ENCODE data around the gene MRPS7.

MRPS7 gene

DNA sequence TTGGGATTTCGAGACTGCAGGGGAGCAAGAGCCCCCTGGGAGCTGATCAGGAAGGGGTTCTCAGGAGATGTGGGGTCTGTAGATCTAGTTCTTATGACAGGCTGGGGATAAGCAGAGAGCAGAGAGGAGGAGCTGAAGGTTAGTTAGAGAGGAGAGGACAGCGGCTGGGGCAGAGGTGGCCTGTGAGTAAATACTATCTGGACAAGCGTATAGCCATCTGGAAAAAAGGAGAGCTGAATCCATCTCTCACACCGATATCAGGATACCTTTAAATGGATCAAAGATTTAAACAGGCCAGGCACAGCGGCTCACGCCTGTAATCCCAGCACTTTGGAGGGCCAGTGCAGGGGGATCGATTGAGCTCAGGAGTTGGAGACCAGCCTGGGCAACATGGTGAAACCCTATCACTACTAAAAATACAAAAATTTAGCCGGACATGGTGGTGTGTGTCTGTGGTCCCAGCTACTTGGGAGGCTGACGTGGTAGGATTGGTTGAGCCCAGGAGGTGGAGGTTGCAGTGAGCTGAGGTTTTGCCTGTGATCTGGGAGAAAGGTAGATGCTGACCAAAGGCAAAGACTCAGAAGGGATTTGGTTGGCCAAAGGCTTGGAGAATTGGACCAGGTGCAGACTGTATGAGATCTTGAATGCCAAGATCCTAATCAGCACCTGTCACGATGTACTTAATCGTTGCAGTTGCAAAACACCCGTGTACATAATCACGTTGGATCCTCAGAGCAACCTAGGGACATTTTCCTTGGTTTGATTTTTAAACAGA lies 46.5 kb downstream of the MRPS7 start:
- Mint-ChIP-seq H3K27me3 (no peaks in the 10 kb centered on the region), H3K36me3 (no peaks in the 10 kb centered on the region), H3K4me1 (ENCODE audit: low read depth) (peaks cover 3% of the 10 kb centered on the region), H3K27ac (no peak overlapping the region), H3K4me3 (no peak overlapping the region), H3K9me3 (ENCODE audit: low read depth) (no peaks in the 10 kb centered on the region)

DNA sequence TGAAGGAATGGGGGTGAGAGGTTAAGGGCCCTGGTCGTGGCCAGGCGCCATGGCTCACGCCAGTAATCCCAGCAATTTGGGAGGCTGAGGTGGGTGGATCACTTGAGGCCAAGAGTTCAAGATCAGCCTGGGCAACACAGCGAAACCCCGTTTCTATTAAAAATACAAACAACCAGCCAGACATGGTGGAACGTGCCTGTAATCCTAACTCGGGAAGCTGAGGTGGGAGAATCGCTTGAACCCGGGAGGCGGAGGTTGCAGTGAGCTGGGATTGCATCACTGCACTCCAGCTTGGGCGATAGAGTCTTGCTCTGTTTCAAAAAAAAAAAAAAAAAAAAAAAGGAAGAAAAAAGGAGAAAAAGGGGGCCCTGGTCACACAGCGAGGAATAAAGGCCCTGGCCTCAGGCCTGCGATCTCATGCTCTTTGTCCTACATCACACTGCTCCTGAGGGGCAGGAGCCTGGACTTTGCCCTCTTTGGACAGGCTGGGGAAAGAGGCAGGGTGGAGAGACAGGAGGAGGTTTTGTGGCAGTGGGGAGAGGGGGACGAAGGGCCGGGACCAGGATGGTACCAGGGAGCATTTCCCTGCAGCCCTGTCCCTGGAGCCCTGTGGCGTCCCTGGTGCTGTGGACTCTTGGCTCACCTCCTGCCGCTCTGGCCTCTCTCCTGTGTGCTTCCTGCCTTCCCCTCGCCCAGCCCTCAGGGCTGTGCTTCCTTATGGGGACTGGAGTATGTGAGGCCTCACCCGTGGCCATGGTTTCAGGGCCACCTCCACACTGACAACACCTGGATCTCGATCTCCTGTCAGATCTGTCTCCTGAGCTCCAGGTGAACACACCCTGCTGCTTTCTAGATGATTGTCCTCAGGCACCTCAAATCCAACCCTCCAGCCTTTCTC lies 47.3 kb downstream of the MRPS7 start:
- Mint-ChIP-seq H3K27ac (no peak overlapping the region), H3K4me3 (no peak overlapping the region), H3K27me3 (no peaks in the 10 kb centered on the region), H3K36me3 (no peaks in the 10 kb centered on the region), H3K4me1 (ENCODE audit: low read depth) (peaks cover 5% of the 10 kb centered on the region), H3K9me3 (ENCODE audit: low read depth) (no peaks in the 10 kb centered on the region)

DNA sequence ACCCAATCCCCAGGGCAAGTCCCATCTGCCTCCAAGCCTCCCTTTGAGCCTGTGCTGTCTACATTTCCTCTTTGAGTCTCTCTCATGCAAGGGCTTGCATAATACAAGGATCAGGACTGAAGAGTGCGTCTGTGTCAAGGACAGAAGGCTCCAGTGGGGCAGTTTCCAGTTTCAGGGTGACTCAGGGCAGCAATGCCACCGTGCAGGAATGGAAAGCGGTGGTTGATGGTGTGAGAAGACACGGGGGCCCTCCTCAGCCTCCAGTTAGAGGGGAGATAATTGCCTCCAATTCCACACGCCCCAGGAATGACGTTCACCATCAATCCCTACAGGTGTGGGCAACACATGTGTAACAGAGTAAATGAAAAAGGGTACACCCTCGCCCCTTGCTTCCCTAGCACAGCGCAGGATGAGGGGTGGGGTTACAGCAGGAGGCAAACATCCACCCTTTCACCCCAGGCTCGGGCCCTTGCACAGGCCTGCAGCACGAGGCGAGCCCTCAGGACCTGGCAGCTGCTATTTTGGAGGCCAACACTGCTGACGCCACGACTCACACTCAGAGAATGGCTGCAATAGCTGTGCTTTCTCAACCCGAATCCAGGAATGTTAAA lies 52.4 kb downstream of the MRPS7 start:
- H3K4me3 Mint-ChIP-seq = no peak overlapping the region

DNA sequence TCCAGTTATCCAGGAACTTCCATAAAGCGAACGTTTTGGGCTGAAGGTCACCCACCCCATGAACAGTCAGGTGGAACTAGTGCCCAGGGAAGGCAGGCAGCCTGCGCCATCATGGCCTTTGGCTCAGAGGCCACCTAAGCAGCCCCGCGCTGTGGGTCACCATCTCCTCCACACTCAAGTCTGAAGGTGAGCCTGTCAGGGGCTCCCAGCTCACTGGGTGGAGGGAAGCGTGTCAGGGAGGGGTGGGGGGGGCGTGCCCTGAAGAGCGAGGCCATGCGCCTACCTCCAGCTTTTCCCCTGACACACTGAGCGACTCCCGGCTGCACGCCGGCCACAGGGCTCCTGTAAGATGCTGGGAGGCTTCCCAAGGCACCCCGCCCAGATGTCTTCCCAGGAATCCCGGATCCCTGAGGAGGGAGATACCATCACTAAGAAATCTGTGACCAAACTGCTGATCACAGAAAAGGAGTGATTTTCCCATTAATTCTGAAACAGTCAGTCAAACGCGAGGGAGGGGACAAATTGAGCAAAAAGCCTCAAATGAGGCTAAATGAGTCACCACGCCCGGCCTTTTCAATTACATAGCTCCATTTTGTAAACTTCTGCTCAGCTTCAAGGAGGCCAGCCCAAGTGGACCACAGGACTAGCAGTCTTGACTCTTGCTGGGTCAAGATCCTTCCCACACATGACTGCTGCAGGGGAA lies 54.0 kb downstream of the MRPS7 start:
- Mint-ChIP-seq H3K27ac (peak overlapping the region; percentile 58), H3K9me3 (ENCODE audit: low read depth) (no peaks in the 10 kb centered on the region), H3K4me3 (no peak overlapping the region), H3K27me3 (no peaks in the 10 kb centered on the region), H3K4me1 (ENCODE audit: low read depth) (peaks cover 14% of the 10 kb centered on the region), H3K36me3 (no peaks in the 10 kb centered on the region)

More for the DNA sequence above, 52.4 kb downstream of the MRPS7 start:
- Mint-ChIP-seq H3K27me3 (no peaks in the 10 kb centered on the region), H3K36me3 (no peaks in the 10 kb centered on the region), H3K27ac (peak overlapping the region; percentile 28), H3K9me3 (ENCODE audit: low read depth) (no peaks in the 10 kb centered on the region), H3K4me1 (ENCODE audit: low read depth) (peaks cover 14% of the 10 kb centered on the region)
